ENCODE data around the gene AUTS2.

DNA sequence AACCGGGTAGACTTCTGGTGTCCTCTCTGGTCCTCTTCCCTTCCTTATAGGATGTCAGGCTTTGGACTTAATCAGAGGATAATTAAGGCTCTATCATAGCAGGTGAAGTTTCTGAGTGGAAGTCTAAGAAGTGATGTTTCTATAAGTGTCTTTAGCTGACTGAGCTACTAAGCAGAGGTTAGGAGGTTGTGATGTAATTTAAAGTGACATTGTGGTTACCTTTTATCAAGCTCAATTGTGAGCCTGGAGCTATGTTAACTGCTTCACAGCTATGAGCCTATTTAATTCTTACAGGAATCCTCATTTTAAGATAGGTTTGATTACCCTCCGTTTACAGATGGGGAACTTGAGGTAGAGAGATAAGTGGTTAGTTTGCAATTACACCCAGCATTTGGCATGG, 365.1 kb downstream of the AUTS2 start:
- TF ChIP-seq, protein P1, sequence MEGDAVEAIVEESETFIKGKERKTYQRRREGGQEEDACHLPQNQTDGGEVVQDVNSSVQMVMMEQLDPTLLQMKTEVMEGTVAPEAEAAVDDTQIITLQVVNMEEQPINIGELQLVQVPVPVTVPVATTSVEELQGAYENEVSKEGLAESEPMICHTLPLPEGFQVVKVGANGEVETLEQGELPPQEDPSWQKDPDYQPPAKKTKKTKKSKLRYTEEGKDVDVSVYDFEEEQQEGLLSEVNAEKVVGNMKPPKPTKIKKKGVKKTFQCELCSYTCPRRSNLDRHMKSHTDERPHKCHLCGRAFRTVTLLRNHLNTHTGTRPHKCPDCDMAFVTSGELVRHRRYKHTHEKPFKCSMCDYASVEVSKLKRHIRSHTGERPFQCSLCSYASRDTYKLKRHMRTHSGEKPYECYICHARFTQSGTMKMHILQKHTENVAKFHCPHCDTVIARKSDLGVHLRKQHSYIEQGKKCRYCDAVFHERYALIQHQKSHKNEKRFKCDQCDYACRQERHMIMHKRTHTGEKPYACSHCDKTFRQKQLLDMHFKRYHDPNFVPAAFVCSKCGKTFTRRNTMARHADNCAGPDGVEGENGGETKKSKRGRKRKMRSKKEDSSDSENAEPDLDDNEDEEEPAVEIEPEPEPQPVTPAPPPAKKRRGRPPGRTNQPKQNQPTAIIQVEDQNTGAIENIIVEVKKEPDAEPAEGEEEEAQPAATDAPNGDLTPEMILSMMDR (tag by site-specific recombination; IDR thresholded peaks at IDR 0.05) = no peak
- no peak for TF ChIP-seq ZNF843 (tag by site-specific recombination; IDR thresholded peaks at IDR 0.05)
